Stomach (tissue), 4 donors: ENCODE measurements around the gene TCF7L1.

Experiments
- EP300 ChIP-seq: sonication (generic); formaldehyde crosslinking; IDR thresholded peaks from one replicate; pipeline ENCODE4 v1.6.1; 2017; ENCODE audit warnings: antibody characterized with exemption
- POLR2A ChIP-seq, 4 donors: fragments of 450-650 bp; IDR thresholded peaks; one replicate each; pipeline ENCODE4 v1.6.1; 2016; ENCODE audit warnings: antibody characterized with exemption in 4 of 4, control low read depth in 2 of 4, mild to moderate bottlenecking in 1 of 4, moderate library complexity in 1 of 4
- POLR2AphosphoS5 ChIP-seq, 3 donors: sonication (generic); formaldehyde crosslinking; IDR thresholded peaks; one replicate each; pipeline ENCODE4 v1.6.1; 2016; ENCODE audit warnings: antibody characterized with exemption in 3 of 3
- TF ChIP-seq, protein P1 (sequence below), 7 experiments: fragments of 450-650 bp in 4 of 7; fragments of 200-600 bp in 3 of 7; sonication (generic) in 3 of 7; IDR thresholded peaks; one replicate each; pipeline ENCODE4 v1.5.1; 2016 to 2019; ENCODE audit warnings: antibody characterized with exemption in 7 of 7, control low read depth in 2 of 7, mild to moderate bottlenecking in 1 of 7

DNA sequence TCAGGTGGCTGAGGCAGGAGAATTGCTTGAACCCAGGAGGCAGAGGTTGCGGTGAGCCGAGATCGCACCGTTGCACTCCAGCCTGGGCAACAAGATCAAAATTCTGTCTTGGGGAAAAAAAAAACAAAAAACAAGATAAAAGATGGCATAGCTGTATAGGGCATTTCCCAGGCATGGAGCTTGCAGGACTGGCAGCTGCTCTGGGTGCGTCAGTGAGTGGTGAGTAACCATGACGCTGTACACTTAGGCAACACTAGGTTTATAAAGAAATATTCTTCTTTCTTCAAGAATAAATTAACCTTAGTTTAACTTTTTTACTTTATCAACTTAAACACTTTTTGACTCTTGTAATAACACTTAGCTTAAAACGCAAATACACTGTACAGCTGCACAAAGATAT lies 179.2 kb downstream of the TCF7L1 start:
- TF ChIP-seq, protein P1, sequence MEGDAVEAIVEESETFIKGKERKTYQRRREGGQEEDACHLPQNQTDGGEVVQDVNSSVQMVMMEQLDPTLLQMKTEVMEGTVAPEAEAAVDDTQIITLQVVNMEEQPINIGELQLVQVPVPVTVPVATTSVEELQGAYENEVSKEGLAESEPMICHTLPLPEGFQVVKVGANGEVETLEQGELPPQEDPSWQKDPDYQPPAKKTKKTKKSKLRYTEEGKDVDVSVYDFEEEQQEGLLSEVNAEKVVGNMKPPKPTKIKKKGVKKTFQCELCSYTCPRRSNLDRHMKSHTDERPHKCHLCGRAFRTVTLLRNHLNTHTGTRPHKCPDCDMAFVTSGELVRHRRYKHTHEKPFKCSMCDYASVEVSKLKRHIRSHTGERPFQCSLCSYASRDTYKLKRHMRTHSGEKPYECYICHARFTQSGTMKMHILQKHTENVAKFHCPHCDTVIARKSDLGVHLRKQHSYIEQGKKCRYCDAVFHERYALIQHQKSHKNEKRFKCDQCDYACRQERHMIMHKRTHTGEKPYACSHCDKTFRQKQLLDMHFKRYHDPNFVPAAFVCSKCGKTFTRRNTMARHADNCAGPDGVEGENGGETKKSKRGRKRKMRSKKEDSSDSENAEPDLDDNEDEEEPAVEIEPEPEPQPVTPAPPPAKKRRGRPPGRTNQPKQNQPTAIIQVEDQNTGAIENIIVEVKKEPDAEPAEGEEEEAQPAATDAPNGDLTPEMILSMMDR (IDR thresholded peaks at IDR 0.05), result no peak
- TF ChIP-seq POLR2A (IDR thresholded peaks at IDR 0.05) (no peak), POLR2AphosphoS5 (IDR thresholded peaks at IDR 0.05) (no peak), EP300 (no peak)
